Measurements from ENCODE around the gene SQOR.

The SQOR gene

GRCh38 chr15:45650889-45651525 lies 16.2 kb downstream of the SQOR start:
- TF ChIP-seq CTCF (IDR thresholded peaks at IDR 0.05; ENCODE audit: borderline replicate concordance, insufficient read depth, low read depth, low read length): no peak
- H3K4me3 ChIP-seq (ENCODE audit: low read depth, low read length): no peak overlapping the region

- no peak overlapping the region for H3K4me3 ChIP-seq (ENCODE audit: low read depth, low read length)
- TF ChIP-seq CTCF (IDR thresholded peaks at IDR 0.05; ENCODE audit: borderline replicate concordance, insufficient read depth, low read depth, low read length): no peak
Observed at GRCh38 chr15:45653702-45654424, 19.0 kb downstream of the SQOR start.

GRCh38 chr15:45654749-45655148 lies 19.9 kb downstream of the SQOR start:
- no peak overlapping the region for H3K4me3 ChIP-seq (ENCODE audit: low read depth, low read length)
- TF ChIP-seq CTCF (IDR thresholded peaks at IDR 0.05; ENCODE audit: borderline replicate concordance, insufficient read depth, low read depth, low read length): no peak

- no peak for TF ChIP-seq CTCF (IDR thresholded peaks at IDR 0.05; ENCODE audit: borderline replicate concordance, insufficient read depth, low read depth, low read length)
- no peak overlapping the region for H3K4me3 ChIP-seq (ENCODE audit: low read depth, low read length)
Observed at GRCh38 chr15:45657254-45657653, 22.4 kb downstream of the SQOR start.

- no peak overlapping the region for H3K4me3 ChIP-seq (ENCODE audit: low read depth, low read length)
- TF ChIP-seq CTCF (IDR thresholded peaks at IDR 0.05; ENCODE audit: borderline replicate concordance, insufficient read depth, low read depth, low read length): no peak
Observed at GRCh38 chr15:45657764-45658545, 23.1 kb downstream of the SQOR start.

- TF ChIP-seq CTCF (IDR thresholded peaks at IDR 0.05; ENCODE audit: borderline replicate concordance, insufficient read depth, low read depth, low read length): no peak
- no peak overlapping the region for H3K4me3 ChIP-seq (ENCODE audit: low read depth, low read length)
Observed at GRCh38 chr15:45660231-45660979, 25.6 kb downstream of the SQOR start.

Data from GM12875 (cell line).